ENCODE data around the gene CFAP65. TPM values are rescaled to one million over a fixed set of nuclear protein-coding genes. Genes with fewer than 3 reads are reported as not detected.

Gene CFAP65
- total and polyA plus RNA-seq, 8 donors: 0.06 to 0.38 (median 0.13) TPM

DNA sequence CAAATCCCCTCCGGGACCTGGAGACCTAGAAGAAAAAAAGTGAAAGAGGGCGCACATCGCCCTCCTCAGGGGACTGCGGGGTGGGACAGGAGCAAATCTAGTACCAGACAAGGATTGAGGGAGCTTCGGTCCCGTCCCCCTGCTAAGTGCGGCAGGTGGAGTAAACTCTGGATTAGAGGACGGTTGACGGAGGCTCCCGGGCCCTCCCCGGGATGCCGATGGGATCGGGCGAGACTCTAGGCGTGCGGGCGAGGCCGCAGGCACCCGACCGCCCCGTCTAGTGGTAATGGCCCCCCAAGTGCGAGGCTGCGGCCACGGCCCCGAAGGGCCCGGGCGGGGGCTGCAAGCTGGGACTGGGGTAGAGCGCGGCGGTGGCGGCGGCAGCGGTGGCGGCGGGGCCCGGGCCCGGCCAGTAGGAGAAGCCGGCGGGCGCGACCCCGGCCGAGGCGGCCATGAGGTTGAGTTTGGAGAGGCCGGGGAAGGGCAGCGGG lies 59.9 kb downstream of the CFAP65 start:
- Histone ChIP-seq H3K36me3 (no peaks in the 10 kb centered on the region), H3K9me3 (no peaks in the 10 kb centered on the region), H3K27me3 (peaks cover 0 to 36% (median 15%) of the 10 kb centered on the region in 4 donors), H3K27ac (no peak overlapping the region), H3K4me1 (peaks cover 5 to 16% (median 16%) of the 10 kb centered on the region in 3 donors), H3K4me3 (peak overlapping the region in 2 of 4 donors; percentile 9 to 36)
- TF ChIP-seq, protein P1, sequence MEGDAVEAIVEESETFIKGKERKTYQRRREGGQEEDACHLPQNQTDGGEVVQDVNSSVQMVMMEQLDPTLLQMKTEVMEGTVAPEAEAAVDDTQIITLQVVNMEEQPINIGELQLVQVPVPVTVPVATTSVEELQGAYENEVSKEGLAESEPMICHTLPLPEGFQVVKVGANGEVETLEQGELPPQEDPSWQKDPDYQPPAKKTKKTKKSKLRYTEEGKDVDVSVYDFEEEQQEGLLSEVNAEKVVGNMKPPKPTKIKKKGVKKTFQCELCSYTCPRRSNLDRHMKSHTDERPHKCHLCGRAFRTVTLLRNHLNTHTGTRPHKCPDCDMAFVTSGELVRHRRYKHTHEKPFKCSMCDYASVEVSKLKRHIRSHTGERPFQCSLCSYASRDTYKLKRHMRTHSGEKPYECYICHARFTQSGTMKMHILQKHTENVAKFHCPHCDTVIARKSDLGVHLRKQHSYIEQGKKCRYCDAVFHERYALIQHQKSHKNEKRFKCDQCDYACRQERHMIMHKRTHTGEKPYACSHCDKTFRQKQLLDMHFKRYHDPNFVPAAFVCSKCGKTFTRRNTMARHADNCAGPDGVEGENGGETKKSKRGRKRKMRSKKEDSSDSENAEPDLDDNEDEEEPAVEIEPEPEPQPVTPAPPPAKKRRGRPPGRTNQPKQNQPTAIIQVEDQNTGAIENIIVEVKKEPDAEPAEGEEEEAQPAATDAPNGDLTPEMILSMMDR (IDR thresholded peaks at IDR 0.05): no peak
- ATAC-seq (no peak), FAIRE-seq (no peak), DNase-seq (no peak)
- intact Hi-C loops (cut with DNase I): no loop called here
- WGBS, 2 donors: 3 to 8% methylated on average over 20 to 46 of the region's 46 CpGs

DNA sequence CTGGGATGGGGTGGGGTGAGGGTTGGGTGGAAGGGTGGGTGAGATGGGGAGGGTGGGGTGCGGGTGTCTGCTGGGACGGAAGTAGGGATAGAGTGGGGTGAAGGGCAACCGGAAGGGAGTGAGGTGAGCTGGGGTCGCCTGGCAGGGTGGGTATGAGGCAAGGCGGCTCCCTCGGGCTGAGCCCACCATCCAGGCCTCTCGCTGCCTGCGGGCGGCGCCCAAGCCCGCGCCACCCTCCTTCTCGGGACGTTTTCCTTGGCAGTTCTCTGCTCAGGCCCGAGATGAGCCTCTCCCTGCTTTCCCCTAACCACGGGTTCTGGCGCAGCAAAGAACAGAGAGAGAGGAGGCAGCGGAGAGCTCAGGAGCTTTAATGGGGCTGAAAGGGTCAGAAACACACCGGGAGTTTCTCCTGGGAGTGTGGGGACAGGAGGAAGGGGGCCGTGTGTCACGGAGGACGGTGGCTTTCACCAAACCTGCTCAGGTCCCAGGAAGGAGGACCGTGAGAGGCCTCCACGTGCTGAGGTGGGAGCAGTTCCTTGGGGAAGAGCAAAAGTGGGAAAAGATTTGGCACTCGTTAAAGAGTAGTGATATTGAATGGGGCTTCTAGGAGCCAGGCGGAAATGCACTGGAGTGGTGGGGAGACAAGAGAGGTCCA lies 60.5 kb downstream of the CFAP65 start:
- intact Hi-C loops (cut with DNase I): no loop called here
- TF ChIP-seq, protein P1 (IDR thresholded peaks at IDR 0.05): no peak
- Histone ChIP-seq H3K27me3 (peaks cover 0 to 36% (median 15%) of the 10 kb centered on the region in 4 donors), H3K4me3 (peak overlapping the region in 1 of 4 donors; percentile 36), H3K4me1 (peaks cover 5 to 16% (median 16%) of the 10 kb centered on the region in 3 donors), H3K27ac (no peak overlapping the region), H3K9me3 (no peaks in the 10 kb centered on the region), H3K36me3 (no peaks in the 10 kb centered on the region)
- WGBS, 2 donors: 12 to 21% methylated on average over 21 to 26 of the region's 26 CpGs
- no peak for ATAC-seq
- FAIRE-seq: no peak
- DNase-seq: peak in 1 of 6 donors; percentile 72

DNA sequence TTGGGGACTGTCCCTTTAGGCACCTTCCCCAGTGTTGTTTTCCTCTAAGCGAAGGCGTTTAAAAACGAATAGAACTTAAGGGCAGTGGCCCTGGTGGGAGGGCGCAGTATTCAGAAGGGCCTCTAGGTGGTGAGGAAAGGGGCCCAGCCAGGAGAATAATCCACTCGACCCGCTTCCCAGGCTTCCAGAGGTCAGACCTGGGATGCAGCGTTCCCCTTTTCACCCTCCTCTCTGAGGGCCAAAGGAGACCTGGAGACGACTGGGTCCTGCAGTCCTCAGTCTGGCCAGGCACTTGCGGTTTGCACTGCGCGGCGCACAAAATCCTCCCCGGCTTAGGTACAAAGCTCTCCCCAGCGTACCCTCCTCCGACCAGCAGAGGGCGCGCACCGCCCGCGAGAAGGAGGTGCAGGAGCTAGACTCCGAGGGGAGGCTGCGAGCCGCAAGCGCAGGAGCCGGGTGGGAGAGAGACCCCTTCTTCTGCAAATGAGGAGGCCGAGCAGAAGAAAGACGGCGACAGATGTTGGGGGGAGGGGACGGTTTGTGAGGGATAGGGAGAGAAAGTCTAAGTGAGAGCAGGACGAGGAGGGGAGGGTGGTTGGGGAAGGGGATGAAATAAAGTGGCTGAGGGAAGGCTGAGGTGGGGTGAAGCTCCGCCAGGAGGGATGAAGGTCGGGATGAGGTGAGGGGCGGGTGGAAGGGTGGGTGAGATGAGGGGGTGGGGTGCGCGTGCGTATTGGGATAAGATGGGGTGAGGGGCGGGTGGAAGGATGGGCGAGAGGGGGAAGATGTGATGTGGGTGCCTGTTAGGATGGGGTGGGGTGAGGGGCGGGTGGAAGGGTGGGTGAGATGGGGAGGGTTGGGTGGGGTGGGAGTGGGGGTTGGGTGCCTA lies 61.2 kb downstream of the CFAP65 start:
- WGBS, 2 donors: 4% methylated on average over 35 to 39 of the region's 39 CpGs
- no peaks in the 10 kb centered on the region for H3K9me3 ChIP-seq
- TF ChIP-seq, protein P1 (IDR thresholded peaks at IDR 0.05): peak; percentile 85 to 93 (median 92)
- peaks cover 5 to 16% (median 14%) of the 10 kb centered on the region in 3 donors for H3K4me1 ChIP-seq
- FAIRE-seq: no peak
- peak; percentile 76 to 97 (median 88) for DNase-seq
- H3K27ac ChIP-seq: no peak overlapping the region
- no peaks in the 10 kb centered on the region for H3K36me3 ChIP-seq
- ATAC-seq: peak; percentile 89 to 94 (median 94)
- intact Hi-C loops (cut with DNase I): no loop called here
- H3K4me3 ChIP-seq: peak overlapping the region in 1 of 4 donors; percentile 26
- H3K27me3 ChIP-seq: peaks cover 0 to 35% (median 13%) of the 10 kb centered on the region in 4 donors

DNA sequence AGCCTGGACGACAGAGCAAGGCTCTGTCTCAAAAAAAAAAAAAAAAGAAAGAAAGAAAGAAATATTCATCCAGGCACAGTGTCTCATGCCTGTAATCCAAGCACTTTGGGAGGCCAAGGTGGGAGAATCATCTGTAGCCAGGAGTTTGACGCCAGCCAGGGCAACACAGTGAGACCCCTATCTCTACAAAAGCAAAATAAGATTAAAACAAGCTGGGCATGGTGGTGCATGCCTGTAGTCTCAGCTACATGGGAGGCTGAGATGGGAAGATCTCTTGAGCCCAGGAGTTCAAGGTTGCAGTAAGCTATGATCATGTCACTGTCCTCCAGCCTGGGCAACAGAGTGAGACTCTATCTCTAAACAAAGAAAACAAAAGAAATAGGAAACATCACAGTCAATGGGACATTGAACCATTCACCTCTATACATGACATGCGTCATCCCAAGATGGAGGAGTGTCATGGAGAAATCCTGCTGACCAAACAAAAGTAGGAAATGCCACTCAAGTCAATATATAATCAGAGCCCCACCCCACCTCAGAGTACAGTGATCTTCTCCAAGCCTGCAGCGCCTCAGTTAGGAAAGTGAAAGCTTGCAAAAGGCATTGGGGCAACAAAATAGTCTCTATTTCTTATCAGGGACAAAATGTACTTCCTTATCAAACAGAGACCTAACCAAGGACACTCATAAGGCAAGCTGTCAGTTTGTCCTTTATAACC lies 66.1 kb downstream of the CFAP65 start:
- Histone ChIP-seq H3K27me3 (no peaks in the 10 kb centered on the region), H3K4me3 (no peak overlapping the region), H3K27ac (no peak overlapping the region), H3K36me3 (no peaks in the 10 kb centered on the region), H3K4me1 (no peaks in the 10 kb centered on the region), H3K9me3 (no peaks in the 10 kb centered on the region)
- 67 to 75% methylated on average over 4 of the region's 4 CpGs for whole genome bisulfite sequencing, 2 donors
- ATAC-seq (no peak), FAIRE-seq (no peak), DNase-seq (no peak)
- TF ChIP-seq, protein P1 (IDR thresholded peaks at IDR 0.05): no peak
- intact Hi-C loops (cut with DNase I): no loop called here

Data from pancreas (tissue), 10 donors.